Right kidney (tissue), 9 donors: Measurements from ENCODE around the gene KIF2B.
"Not testable (repeated sequence)": the region's sequence is repeated elsewhere in the genome, so short reads cannot be mapped to it uniquely, and the experiment has no call there.

Source experiments
- DNase-seq: peaks from one replicate; pipeline ENCODE4 v3.0.0-alpha.2; 2016
- long read RNA-seq, 8 donors: transcript quantifications; one replicate each; lab custom pipeline, GENCODE V29; 2026

KIF2B gene, protein sequence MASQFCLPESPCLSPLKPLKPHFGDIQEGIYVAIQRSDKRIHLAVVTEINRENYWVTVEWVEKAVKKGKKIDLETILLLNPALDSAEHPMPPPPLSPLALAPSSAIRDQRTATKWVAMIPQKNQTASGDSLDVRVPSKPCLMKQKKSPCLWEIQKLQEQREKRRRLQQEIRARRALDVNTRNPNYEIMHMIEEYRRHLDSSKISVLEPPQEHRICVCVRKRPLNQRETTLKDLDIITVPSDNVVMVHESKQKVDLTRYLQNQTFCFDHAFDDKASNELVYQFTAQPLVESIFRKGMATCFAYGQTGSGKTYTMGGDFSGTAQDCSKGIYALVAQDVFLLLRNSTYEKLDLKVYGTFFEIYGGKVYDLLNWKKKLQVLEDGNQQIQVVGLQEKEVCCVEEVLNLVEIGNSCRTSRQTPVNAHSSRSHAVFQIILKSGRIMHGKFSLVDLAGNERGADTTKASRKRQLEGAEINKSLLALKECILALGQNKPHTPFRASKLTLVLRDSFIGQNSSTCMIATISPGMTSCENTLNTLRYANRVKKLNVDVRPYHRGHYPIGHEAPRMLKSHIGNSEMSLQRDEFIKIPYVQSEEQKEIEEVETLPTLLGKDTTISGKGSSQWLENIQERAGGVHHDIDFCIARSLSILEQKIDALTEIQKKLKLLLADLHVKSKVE
- long read RNA-seq, donor 1 = 0 reads
- long read RNA-seq, donor 2 = 0 reads
- long read RNA-seq, donor 3 = 0 reads
- long read RNA-seq, donor 4 = 0 reads
- long read RNA-seq, donor 5 = 0 reads
- long read RNA-seq, donor 6 = 0 reads
- long read RNA-seq, donor 7 = 0 reads
- long read RNA-seq, donor 8 = 0 reads

GRCh38 chr17:53822764-53823163, at the start of gene KIF2B:
KIF2B (plus strand) TSS chr17:53822927; CDS start chr17:53823034, 107 bp downstream.
- DNase-seq = no peak

DNA sequence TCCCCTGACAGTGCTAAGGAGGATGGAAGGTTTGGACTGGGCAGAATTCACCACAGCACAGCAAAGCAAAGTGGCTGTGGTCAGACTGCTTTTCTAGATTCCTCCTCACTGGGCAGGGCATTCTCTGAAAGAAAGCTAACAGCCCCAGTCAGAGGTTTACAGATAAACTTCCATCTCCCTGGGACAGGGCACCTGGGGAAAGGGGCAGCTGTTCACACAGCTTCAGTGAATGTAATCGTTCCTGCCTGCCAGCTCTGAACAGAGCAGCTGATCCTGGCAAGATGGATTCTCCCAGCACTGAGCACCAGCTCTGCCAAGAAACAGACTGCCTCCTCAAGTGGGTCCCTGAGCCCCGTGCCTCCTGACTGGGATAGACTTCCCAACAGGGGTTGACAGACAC, 42.4 kb upstream of the KIF2B start:
- no peak for DNase-seq

DNA sequence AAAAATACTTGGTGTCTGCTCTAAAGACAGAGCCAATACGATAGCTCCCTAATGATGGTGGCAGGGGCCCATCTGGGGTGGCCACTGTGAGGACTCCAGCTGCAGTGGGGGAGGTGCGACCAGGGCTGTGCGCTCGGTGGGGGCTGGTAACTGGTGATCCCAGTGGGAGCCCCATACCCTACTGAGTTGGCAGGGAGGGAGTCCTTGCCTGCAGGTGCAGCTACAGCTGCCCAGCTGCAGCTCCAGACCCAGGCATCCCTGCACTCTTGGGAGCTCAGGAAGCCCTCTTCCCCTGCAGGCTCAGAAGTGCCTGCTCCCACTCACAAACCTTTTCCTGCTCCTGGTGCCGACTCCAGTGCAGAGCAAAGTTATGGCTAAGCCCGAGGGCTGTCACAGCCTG, 31.2 kb upstream of the KIF2B start:
- no peak for DNase-seq

- DNase-seq = no peak
These were observed 30.3 kb upstream of the KIF2B start for GRCh38 chr17:53792451-53792850.

- no peak for DNase-seq
These were observed 29.7 kb upstream of the KIF2B start for GRCh38 chr17:53792997-53793396.

DNA sequence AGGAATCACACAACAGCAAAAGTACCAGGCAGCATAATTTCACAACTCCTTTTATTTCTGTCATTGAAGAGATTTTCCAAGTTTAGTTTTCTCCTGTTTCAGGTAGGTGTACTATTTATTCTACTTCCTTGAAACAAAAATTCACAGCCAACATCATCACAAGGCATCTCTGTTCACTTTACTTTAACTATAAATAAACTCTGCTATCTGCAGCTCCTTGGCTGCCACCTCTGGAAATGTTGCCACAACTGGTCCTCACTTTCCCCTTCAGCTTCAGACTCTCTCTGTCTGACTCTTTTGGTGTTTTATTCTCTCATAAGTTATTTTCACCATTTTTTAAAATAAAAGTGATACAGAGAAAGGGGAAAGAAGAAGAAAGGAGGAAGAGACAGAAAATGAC, 27.9 kb upstream of the KIF2B start:
- DNase-seq = no peak

- DNase-seq = no peak
These were observed 26.1 kb upstream of the KIF2B start for GRCh38 chr17:53796642-53797041.

DNA sequence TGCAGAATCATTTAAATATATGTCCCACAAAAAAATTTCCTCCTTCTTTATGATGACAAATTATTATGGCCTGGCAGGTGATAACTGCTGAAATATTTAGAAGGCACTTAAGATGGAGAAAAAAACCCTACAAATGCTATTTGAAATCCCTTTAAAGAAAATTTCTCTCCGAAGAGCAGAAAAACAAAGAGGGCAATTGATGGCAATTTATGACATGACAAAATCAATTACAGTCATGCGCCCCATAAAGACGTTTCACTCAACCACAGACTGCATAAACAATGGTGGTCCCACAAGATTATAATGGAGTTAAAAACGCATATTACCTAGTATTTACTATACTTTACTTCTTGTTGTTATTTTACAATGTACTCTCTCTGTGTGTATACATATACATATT, 25.2 kb upstream of the KIF2B start:
- no peak for DNase-seq

GRCh38 chr17:53804437-53804836, 18.3 kb upstream of the KIF2B start:
- DNase-seq = no peak

DNA sequence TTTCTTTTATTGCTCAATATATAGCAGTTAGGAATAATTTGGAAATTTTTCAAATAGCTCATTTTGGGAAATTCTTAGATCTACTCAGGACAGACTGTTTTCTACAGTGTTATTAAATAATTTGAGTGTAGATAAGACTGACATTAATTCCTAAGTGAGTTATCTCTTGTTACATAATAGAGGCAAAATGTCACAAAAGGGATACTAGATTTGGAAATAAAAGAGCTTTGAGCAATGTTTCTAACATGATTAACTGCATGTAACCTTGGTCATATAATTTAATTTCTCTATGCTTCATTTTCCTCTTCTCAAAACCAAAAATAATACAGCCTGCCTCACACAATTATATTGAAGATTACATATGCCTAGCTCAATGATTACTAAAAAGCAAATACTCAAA, 16.3 kb upstream of the KIF2B start:
- DNase-seq = no peak

- no peak for DNase-seq
These were observed 15.4 kb upstream of the KIF2B start for GRCh38 chr17:53807286-53807685.

- no peak for DNase-seq
These were observed 4.5 kb upstream of the KIF2B start for GRCh38 chr17:53818271-53818670.

GRCh38 chr17:53818929-53819328, 3.8 kb upstream of the KIF2B start:
- DNase-seq = no peak

DNA sequence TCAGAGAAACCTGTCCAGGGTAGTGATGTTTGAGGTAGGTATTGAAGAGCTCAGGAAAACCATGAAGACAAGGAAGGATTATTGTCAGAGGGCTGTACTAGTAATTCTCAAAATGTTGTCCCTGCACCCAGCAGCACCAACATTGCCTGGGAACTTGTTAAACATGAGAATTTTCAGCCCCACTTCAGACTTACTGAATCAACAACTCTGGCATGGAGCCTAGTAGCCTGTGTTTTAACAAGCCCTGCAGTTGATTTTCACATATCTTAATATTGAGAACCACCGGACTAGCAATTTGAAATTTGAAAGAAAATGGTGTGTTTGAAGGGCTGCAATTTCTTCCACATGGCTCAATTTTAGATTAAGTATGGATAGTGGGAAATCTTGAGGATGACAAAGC, 2.8 kb upstream of the KIF2B start:
- no peak for DNase-seq

DNA sequence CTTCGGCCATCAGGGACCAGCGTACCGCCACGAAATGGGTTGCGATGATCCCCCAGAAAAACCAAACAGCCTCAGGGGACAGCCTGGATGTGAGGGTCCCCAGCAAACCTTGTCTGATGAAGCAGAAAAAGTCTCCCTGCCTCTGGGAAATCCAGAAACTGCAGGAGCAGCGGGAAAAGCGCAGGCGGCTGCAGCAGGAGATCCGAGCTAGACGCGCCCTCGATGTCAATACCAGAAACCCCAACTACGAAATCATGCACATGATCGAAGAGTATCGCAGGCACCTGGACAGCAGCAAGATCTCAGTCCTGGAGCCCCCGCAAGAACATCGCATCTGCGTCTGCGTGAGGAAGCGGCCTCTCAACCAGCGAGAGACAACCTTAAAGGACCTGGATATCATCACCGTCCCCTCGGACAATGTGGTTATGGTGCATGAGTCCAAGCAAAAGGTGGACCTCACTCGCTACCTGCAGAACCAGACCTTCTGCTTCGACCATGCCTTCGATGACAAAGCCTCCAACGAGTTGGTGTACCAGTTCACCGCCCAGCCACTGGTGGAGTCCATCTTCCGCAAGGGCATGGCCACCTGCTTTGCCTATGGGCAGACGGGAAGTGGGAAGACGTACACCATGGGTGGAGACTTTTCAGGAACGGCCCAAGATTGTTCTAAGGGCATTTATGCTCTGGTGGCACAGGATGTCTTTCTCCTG, 769 bp downstream of the KIF2B start:
- no peak for DNase-seq

DNA sequence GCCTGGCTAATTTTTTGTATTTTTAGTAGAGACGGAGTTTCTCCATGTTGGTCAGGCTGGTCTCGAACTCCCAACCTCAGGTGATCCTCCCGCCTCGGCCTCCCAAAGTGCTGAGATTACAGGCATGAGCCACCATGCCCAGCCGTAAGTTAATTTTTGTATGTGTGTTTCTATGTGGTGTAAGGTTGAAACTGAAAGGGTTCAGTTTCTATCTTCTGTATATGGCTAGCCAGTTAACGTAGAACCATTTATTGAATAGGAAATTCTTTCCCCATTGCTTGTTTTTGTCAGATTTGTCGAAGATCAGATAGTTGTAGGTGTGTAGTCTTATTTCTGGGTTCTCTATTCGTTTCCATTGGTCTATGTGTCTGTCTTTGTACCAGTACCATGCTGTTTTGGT, 12.0 kb downstream of the KIF2B start:
- DNase-seq = not testable (repeated sequence)

- no peak for DNase-seq
These were observed 14.4 kb downstream of the KIF2B start for GRCh38 chr17:53837131-53837530.

- no peak for DNase-seq
These were observed 21.9 kb downstream of the KIF2B start for GRCh38 chr17:53844491-53845107.

GRCh38 chr17:53871128-53871527, 48.4 kb downstream of the KIF2B start:
- DNase-seq = not testable (repeated sequence)
